ENCODE measurements around the gene HES4.
A peak's percentile ranks its signal among the peaks of the same experiment; 100 is the strongest.

HES4 gene

GRCh38 chr1:975896-976683 lies 23.8 kb downstream of the HES4 start:
- H3K27ac Mint-ChIP-seq = no peak overlapping the region
- no peak overlapping the region for H3K4me3 Mint-ChIP-seq
- DNase-seq (peak; percentile 57), ATAC-seq (peak; percentile 66)
- H3K4me1 Mint-ChIP-seq = peaks cover 6% of the 10 kb centered on the region
- H3K36me3 Mint-ChIP-seq (ENCODE audit: low read depth) = no peaks in the 10 kb centered on the region
- peaks cover 18% of the 10 kb centered on the region for H3K27me3 Mint-ChIP-seq
- H3K9me3 Mint-ChIP-seq = no peaks in the 10 kb centered on the region

- no peaks in the 10 kb centered on the region for H3K36me3 Mint-ChIP-seq (ENCODE audit: low read depth)
- H3K4me3 Mint-ChIP-seq = no peak overlapping the region
- no peak for DNase-seq
- H3K27me3 Mint-ChIP-seq = peaks cover 18% of the 10 kb centered on the region
- no peaks in the 10 kb centered on the region for H3K9me3 Mint-ChIP-seq
- H3K27ac Mint-ChIP-seq = no peak overlapping the region
- peaks cover 6% of the 10 kb centered on the region for H3K4me1 Mint-ChIP-seq
- no peak for ATAC-seq
These were observed 24.5 kb downstream of the HES4 start for GRCh38 chr1:975365-975764.

GRCh38 chr1:974687-975328 lies 25.1 kb downstream of the HES4 start:
- H3K36me3 Mint-ChIP-seq (ENCODE audit: low read depth) = no peaks in the 10 kb centered on the region
- ATAC-seq (no peak), DNase-seq (no peak)
- H3K27ac Mint-ChIP-seq = no peak overlapping the region
- no peak overlapping the region for H3K4me3 Mint-ChIP-seq
- no peaks in the 10 kb centered on the region for H3K9me3 Mint-ChIP-seq
- H3K27me3 Mint-ChIP-seq = peaks cover 18% of the 10 kb centered on the region
- H3K4me1 Mint-ChIP-seq = peaks cover 6% of the 10 kb centered on the region

- no peak overlapping the region for H3K4me3 Mint-ChIP-seq
- H3K27ac Mint-ChIP-seq = no peak overlapping the region
- DNase-seq (no peak), ATAC-seq (no peak)
- peaks cover 23% of the 10 kb centered on the region for H3K27me3 Mint-ChIP-seq
- no peaks in the 10 kb centered on the region for H3K9me3 Mint-ChIP-seq
- peaks cover 6% of the 10 kb centered on the region for H3K4me1 Mint-ChIP-seq
- H3K36me3 Mint-ChIP-seq (ENCODE audit: low read depth) = peaks cover 2% of the 10 kb centered on the region
These were observed 25.6 kb downstream of the HES4 start for GRCh38 chr1:974293-974640.

GRCh38 chr1:973459-974292 lies 26.2 kb downstream of the HES4 start:
- H3K9me3 Mint-ChIP-seq = no peaks in the 10 kb centered on the region
- peaks cover 6% of the 10 kb centered on the region for H3K4me1 Mint-ChIP-seq
- no peak for ATAC-seq
- DNase-seq = no peak
- H3K27ac Mint-ChIP-seq = no peak overlapping the region
- no peak overlapping the region for H3K4me3 Mint-ChIP-seq
- H3K27me3 Mint-ChIP-seq = peaks cover 25% of the 10 kb centered on the region
- H3K36me3 Mint-ChIP-seq (ENCODE audit: low read depth) = peaks cover 2% of the 10 kb centered on the region

- no peak overlapping the region for H3K4me3 Mint-ChIP-seq
- peaks cover 26% of the 10 kb centered on the region for H3K27me3 Mint-ChIP-seq
- H3K4me1 Mint-ChIP-seq = peaks cover 3% of the 10 kb centered on the region
- no peaks in the 10 kb centered on the region for H3K9me3 Mint-ChIP-seq
- DNase-seq = no peak
- H3K27ac Mint-ChIP-seq = no peak overlapping the region
- no peak for ATAC-seq
- H3K36me3 Mint-ChIP-seq (ENCODE audit: low read depth) = peaks cover 2% of the 10 kb centered on the region
These were observed 27.0 kb downstream of the HES4 start for GRCh38 chr1:972726-973458.

- ATAC-seq (no peak), DNase-seq (no peak)
- no peak overlapping the region for H3K27ac Mint-ChIP-seq
- peaks cover 5% of the 10 kb centered on the region for H3K4me1 Mint-ChIP-seq
- no peaks in the 10 kb centered on the region for H3K9me3 Mint-ChIP-seq
- peaks cover 26% of the 10 kb centered on the region for H3K27me3 Mint-ChIP-seq
- peaks cover 2% of the 10 kb centered on the region for H3K36me3 Mint-ChIP-seq (ENCODE audit: low read depth)
- H3K4me3 Mint-ChIP-seq = no peak overlapping the region
These were observed 28.0 kb downstream of the HES4 start for GRCh38 chr1:971751-972506.

GRCh38 chr1:970973-971730 lies 28.7 kb downstream of the HES4 start:
- no peak for ATAC-seq
- peaks cover 26% of the 10 kb centered on the region for H3K27me3 Mint-ChIP-seq
- no peak for DNase-seq
- H3K27ac Mint-ChIP-seq = no peak overlapping the region
- peaks cover 9% of the 10 kb centered on the region for H3K4me1 Mint-ChIP-seq
- no peak overlapping the region for H3K4me3 Mint-ChIP-seq
- no peaks in the 10 kb centered on the region for H3K9me3 Mint-ChIP-seq
- peaks cover 2% of the 10 kb centered on the region for H3K36me3 Mint-ChIP-seq (ENCODE audit: low read depth)

- no peaks in the 10 kb centered on the region for H3K9me3 Mint-ChIP-seq
- no peak overlapping the region for H3K4me3 Mint-ChIP-seq
- no peak overlapping the region for H3K27ac Mint-ChIP-seq
- peaks cover 21% of the 10 kb centered on the region for H3K27me3 Mint-ChIP-seq
- peaks cover 13% of the 10 kb centered on the region for H3K4me1 Mint-ChIP-seq
- peaks cover 2% of the 10 kb centered on the region for H3K36me3 Mint-ChIP-seq (ENCODE audit: low read depth)
- DNase-seq (no peak), ATAC-seq (no peak)
These were observed 29.5 kb downstream of the HES4 start for GRCh38 chr1:970242-970972.

- peaks cover 14% of the 10 kb centered on the region for H3K4me1 Mint-ChIP-seq
- H3K27ac Mint-ChIP-seq = no peak overlapping the region
- H3K27me3 Mint-ChIP-seq = peaks cover 15% of the 10 kb centered on the region
- H3K4me3 Mint-ChIP-seq = no peak overlapping the region
- DNase-seq (no peak), ATAC-seq (no peak)
- H3K36me3 Mint-ChIP-seq (ENCODE audit: low read depth) = peaks cover 2% of the 10 kb centered on the region
- no peaks in the 10 kb centered on the region for H3K9me3 Mint-ChIP-seq
These were observed 30.5 kb downstream of the HES4 start for GRCh38 chr1:969260-969855.

GRCh38 chr1:967466-968343 lies 32.2 kb downstream of the HES4 start:
- Mint-ChIP-seq H3K27ac (no peak overlapping the region), H3K9me3 (no peaks in the 10 kb centered on the region), H3K4me1 (peaks cover 14% of the 10 kb centered on the region), H3K36me3 (ENCODE audit: low read depth) (peaks cover 2% of the 10 kb centered on the region), H3K27me3 (peaks cover 11% of the 10 kb centered on the region), H3K4me3 (no peak overlapping the region)
- ATAC-seq (no peak), DNase-seq (no peak)
